Cerebellar nuclear complex (tissue), 1 donor: ENCODE data around the gene CACNA2D2.

Experiments used
- DNase-seq, 2 experiments: peaks; one replicate each; lab custom pipeline; 2025; lab: John Stamatoyannopoulos, UW

Gene CACNA2D2

GRCh38 chr3:50393061-50393460 lies 110.4 kb downstream of the CACNA2D2 start:
- DNase-seq: no peak

DNA sequence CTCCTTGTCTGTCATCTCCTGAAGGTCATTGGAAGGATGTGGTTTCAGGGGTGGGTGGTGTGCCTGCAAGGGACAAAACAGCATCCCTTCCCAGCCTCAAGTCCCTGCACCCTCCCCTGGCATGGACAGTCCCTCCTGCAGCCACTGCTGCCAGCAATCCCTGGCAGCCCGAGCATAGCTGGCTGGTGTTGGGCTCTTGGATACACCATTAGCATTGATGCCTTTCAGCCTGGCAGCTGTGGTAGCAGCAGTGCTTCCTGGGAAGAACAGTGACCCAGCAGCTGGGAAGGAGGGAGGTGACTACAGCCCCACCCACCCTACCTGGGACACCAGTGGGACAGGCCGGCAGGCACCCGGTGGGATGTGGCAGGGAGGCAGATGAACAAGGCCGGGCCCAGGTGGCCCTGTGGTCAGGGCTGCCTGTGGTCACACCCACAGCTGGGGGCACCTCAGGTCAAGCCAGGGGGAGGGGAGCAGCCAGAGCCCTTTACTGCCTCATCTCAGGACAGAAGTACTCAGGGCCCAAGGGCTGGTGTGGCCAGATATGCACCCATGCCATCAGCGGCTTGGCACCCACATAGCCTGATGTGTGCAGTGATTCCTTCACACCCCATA lies 111.2 kb downstream of the CACNA2D2 start:
- no peak for DNase-seq

DNA sequence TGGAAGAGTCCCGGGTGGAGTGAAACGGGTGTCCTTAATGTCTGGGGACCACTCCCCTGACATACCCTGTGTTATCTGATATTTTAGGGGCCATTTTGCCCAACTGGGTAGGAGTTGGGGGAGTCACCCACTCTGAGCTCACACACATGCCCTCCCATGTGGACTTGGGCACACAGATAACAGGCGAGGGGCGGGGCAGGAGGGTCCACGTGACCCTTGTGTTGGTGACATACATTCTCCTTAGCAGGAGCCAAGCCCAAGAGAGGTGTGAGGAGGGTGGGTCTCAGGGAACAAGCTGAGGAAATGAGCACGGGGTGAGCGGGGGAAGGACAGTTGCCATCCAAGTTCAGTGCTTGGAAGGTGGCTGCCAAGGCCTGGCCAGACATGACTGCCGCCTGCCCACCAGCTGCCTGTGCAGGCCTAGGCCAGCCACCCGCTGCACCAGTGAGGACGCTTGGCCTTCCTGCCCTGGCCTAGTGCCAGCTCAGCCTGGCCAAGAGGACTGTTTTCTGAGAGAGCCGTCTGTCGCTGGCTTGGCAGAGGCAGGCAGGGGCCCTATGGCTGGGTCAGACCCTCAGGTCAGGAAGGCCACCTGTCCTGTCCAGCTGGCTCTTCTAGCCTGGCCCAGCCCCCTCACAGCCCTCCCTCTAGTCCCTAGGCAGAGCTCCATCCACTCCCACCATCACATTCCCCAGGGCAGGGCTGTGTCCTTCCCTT lies 112.8 kb downstream of the CACNA2D2 start:
- peak; percentile 88 to 91 for DNase-seq

DNA sequence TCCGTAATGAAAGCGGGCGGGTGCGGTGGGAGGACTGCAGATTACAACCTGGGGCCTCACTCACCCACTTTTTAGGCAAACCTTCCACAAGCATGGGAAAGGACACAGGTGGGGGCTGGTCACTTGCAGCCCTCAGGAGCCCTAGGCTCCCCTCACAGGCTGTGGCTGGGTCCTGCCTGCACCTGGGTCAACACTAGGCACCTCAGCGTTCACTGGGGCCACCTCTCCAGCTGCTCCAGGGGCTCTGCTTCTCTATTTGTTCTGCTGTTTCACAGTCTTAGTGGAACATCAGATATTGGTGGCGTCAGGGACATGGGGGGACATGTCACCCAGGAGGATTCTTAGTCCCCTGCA lies 114.0 kb downstream of the CACNA2D2 start:
- DNase-seq: no peak

DNA sequence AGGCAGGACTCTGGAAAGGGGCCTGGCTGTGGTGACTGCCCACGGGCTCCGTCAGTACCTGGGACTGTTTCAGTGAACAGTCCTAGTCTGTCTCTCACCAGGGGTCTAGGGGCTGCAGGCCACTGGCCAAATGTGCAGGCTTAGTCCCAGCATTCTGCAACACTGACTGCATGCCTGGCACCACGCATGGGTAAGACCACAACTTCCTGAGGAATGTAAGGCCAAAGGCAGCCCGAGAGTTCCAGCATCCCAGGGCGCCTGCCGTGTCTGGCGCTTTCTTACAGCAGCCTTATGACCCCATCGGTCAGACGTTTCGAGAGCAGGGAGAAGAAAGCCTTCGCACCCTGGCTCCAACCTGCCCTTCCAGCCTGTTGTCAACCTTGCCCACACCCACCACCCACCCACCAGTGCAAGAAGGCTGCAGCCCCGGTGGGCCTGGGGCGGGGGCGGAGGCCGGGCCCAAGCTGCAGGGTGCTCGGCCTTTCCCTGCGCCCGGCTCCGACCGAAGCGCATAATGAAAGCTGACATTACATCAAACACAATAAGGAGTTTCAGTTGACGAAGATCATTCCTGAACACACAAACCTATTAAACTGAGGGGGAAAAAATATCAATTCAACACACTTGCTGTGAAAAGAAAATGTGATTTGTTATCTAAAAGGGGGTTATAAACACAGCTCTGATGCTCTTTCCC lies 114.6 kb downstream of the CACNA2D2 start:
- no peak for DNase-seq

GRCh38 chr3:50388016-50388719 lies 115.3 kb downstream of the CACNA2D2 start:
- DNase-seq: peak in 1 of 2 experiments; percentile 19

DNA sequence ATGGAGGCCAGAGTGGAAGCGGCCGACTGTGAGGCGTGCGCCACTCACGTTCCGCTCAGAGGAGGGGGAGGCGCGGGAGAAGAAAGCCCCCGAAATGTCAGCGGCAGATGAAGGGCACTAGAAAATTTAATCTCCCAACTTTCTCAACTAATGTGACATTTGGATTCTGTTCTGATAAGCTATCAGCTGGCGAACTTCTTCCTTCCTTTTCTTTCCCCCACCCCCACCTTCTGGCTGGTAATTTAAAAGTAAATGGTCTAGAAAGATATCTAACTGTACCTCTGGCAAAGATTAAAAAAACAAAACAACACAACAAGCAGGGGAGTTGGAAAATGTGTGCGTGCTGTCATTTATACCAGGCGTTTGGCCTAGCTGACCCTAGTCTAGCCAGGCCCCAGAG lies 117.7 kb downstream of the CACNA2D2 start:
- DNase-seq: no peak

DNA sequence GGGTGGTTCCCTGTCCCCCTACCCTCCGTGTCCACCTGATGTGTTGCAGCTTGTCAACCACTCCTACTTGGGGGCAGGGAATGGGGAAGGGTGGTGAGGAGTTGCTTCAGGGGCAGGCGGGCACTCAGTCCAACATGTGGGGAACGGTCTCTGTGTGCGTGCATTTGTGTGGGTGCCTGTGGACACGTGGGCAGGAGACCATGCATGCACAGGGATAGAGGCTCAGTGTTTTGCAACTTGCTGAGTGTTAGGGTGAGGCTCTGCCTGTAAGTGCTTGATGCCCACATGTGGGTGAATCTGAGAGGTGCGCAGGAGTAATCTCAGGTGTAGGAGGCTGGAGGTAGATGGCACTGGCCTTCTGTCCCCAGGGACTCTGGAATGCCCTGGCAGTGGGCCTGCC lies 119.7 kb downstream of the CACNA2D2 start:
- DNase-seq: no peak

DNA sequence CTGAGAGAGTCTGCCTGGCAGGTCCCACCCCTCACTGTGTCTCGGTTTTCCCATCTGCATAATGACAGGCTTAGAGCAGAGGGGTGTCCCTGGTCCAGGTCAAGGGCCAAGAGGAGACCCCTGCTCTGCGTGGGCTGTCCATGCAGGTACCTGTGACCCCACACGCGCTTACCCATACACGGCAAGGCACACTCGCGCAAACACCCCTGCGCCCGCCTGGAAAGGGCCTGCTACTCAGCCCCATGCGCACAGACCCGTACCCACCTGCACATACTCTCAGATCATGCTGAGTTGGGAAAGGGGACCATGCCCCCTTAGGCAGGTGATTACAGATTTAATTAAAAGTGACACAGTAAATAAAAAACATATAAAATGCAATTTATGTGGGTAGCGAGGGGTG lies 120.7 kb downstream of the CACNA2D2 start:
- no peak for DNase-seq

GRCh38 chr3:50381383-50381782 lies 122.1 kb downstream of the CACNA2D2 start:
- no peak for DNase-seq

DNA sequence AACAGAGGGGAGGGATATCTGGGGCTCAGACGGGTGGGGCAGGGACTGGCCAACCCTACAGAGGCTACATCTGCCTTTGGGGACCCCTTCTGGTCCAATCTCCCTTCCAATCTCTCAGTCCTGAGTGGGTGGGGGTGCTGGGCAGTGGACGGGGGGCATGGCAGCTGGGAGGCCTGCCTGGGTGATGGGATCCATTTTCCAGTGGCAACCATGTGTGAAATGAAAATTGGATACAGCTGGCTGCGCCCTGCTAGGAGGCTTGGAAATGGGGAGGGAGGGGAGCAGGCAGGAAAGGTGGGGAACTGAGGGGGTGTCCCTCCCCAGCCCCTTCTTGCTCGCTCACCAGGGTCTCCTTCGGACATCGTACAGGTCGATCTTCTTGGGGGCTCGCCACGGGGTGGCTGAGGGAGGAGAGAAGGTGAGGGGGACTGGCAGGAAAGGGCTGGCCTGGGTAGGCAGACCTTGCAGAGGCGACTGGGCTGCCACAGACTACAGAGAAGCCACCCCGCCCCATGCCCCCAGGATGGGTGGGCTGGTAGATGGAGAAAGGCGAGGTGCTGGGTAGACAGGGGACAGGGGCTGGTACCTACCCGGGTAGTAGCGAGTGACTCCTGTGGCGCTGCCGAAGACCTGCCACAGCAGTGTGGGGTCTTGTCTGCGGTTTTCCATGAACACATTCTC lies 122.9 kb downstream of the CACNA2D2 start:
- DNase-seq: no peak

DNA sequence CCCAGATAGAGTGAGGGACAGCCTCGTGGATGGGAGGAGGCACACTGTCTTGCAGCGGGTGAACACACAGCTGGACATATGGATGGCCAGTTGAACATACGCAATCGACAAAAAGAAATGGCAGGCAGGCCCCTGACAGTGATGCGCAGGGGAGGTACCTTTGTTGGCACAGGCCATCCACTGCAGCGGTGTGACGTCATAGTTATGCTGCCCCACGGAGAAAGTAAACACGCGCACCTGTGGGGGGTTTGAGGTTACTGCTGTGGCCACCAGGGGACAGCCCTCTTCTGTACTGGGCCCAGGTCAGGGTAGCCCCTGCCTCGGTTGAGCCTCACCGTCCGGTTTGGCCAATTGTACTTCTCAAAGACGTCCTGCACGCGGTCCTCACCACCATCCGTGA lies 124.7 kb downstream of the CACNA2D2 start:
- DNase-seq: no peak

GRCh38 chr3:50378024-50378423 lies 125.4 kb downstream of the CACNA2D2 start:
- DNase-seq: no peak

DNA sequence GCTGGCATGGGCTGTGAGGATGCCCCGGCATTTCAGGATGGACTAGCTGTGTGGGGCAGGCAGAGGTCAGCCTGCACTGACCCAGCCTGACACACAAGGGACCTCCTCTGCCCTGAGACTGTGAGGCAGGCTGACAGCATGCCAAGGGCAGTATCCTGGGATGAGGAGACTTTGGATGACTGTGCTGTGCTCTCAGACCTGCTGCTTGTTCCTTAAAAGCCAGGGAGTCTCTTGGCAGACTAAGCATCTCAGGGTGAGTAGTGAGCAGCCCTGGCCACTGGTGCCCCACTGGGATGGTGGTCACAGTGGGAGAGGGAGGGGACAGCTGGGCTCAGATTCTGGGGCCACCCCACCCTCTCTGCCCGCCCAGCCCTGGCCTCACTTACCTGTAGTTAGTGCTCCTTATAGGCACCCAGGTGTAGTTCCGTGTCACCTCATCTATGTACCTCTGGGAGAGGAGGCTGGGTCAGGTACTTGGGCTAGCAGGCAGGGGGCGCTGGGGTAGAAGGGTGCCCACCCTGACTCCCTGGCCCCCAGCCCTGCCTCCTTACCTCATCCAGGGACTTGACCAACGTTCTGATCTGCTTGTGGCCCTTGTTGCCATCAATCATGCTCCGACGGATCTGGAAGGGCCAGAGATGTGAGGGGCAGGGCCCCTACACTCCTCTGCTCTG lies 128.0 kb downstream of the CACNA2D2 start:
- no peak for DNase-seq

- DNase-seq: no peak
These were observed 128.8 kb downstream of the CACNA2D2 start for GRCh38 chr3:50374363-50375257.

DNA sequence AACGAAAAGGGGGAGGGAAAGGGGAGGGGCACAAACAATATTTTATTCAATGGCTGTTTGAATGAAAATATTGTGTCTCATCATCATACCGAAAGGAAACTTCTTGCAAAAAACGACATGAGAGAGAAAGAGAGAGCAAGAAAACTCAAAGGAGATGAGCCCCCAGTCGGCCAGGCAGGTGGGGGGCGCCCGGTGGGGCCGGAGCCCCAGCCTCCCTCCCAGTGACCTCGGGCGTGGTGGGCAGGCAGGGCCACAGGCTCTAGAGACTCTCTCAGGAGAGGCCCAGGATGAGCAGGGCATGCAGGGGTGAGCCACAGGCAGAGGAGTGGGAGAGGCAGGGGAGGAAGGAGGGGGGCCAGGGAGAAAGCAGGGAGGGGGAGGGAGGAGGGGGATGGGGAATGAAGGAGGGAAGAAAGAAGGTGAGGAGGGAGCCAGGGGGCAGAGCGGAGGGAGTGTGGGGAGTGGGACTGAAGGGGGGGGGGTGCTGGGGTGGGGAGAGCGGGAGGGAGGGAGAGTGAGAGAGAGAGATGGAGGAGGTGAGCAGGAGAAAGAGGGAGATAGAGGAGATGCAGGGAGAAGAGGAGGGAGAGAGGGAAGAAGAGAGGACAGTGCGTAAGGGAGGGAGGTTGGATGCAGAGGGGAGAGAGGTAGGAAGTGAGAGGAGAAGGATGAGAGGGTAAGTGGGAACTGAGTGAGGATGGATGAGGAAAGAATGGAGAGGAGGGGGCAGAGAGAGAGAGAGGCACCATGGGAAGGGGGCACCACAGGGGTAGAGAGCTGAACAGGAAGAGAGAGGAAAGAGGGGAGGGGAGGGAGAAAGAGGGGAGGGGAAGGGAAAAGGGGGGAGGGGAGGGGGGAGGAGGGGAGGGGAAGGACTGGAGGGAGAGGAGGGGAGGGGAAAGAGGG lies 130.0 kb downstream of the CACNA2D2 start:
- DNase-seq: no peak

DNA sequence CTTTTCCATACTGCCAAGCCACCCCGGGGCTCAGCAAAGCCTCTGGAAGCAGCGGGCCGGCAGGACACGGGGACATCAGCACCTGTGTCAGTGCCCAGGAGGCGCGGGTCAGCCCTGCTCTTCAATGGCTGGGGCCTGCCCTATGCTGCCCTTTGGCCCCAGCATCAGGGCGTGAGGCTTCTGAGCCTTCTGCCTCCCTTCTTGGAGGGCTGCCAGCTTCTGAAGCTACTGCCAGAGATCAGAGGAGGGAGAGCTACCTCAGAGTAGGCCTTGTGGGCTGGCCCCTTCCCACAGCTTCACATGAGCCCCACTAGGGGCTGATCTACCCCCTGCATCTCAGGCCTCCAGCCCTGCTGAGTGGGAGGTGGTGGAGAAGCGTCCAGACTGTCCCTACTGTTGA lies 131.1 kb downstream of the CACNA2D2 start:
- DNase-seq: no peak

DNA sequence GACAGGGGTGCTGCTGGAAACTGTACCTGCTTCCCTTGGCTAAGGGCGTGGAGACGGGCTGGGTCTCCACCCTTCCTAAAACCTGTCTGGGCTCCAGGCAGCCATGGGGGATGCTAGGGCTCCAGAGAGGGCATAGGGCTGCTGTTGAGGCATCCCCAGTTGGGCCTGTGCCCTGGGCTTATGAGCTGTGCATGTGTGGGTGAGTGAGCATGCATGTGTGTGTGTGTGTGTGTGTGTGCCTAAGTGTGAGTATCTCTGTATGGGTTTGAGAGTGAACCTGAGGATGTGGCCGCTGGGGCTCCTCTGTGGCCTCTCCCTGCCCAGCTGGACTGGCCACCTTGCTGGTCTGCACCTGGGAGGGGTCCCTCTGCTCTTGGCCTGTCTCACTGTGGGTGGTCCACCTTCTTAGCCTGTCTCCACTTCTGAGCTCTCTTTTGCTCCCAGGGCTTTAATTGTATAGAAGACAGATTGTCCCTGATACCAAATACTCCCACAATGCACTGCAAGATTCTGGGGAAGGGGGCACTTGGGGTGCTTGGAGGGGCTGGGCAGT lies 132.2 kb downstream of the CACNA2D2 start:
- DNase-seq: no peak

GRCh38 chr3:50370594-50370993 lies 132.8 kb downstream of the CACNA2D2 start:
- DNase-seq: no peak
